Keratinocyte (primary cell): ENCODE results near the gene LRRIQ3. TPM values are rescaled to one million over a fixed set of nuclear protein-coding genes. Genes with fewer than 3 reads are reported as not detected.

Experiments
- DNase-seq: peaks from one replicate; pipeline ENCODE4 v3.0.0-alpha.2; 2011; ENCODE audit warnings: low read depth, missing footprints, low spot score
- FAIRE-seq: peaks from 2 replicates; lab custom pipeline; 2011; peaks lifted over from hg19 to GRCh38; lab: Jason Lieb, UNC
- H2AFZ ChIP-seq: 2 replicates; pipeline ENCODE4 v1.6.0; 2012; ENCODE audit warnings: low read length, control low read depth, inconsistent platforms; ENCODE audit not compliant: control insufficient read depth
- H3K27ac ChIP-seq: 2 replicates; pipeline ENCODE4 v1.5.1; 2011; ENCODE audit warnings: low read length; ENCODE audit not compliant: control insufficient read depth, insufficient read depth
- H3K27me3 ChIP-seq: 3 replicates; pipeline ENCODE4 v1.6.0; 2011; ENCODE audit warnings: low read length; ENCODE audit not compliant: control insufficient read depth, insufficient read depth; ENCODE audit errors: extremely low read depth
- H3K36me3 ChIP-seq, 2 experiments: 2 replicates in 1 of 2; 3 replicates in 1 of 2; pipeline ENCODE4 v1.5.1; 2011; ENCODE audit warnings: low read length in 2 of 2, mild to moderate bottlenecking in 1 of 2; ENCODE audit not compliant: control insufficient read depth in 2 of 2, insufficient read depth in 2 of 2; ENCODE audit errors: extremely low read depth in 1 of 2
- H3K4me1 ChIP-seq: 3 replicates; pipeline ENCODE4 v1.5.1; 2011; ENCODE audit warnings: low read length; ENCODE audit not compliant: control insufficient read depth, insufficient read depth; ENCODE audit errors: extremely low read depth
- H3K4me2 ChIP-seq: 3 replicates; pipeline ENCODE4 v1.6.0; 2011; ENCODE audit warnings: low read depth, low read length; ENCODE audit not compliant: control insufficient read depth, insufficient read depth; ENCODE audit errors: extremely low read depth
- H3K4me3 ChIP-seq, 3 experiments: fragments of 200-600 bp in 1 of 3; sonication (generic) in 1 of 3; 2 replicates in 2 of 3; 3 replicates in 1 of 3; pipeline ENCODE4 v1.5.1; 2011 to 2016; ENCODE audit warnings: low read length in 3 of 3, mild to moderate bottlenecking in 3 of 3, control low read depth in 2 of 3, inconsistent platforms in 1 of 3, low read depth in 1 of 3, mixed read lengths in 1 of 3, mixed run types in 1 of 3, moderate library complexity in 1 of 3; ENCODE audit not compliant: control insufficient read depth in 2 of 3, insufficient read depth in 2 of 3; ENCODE audit errors: extremely low read depth in 1 of 3
- H3K79me2 ChIP-seq: 2 replicates; pipeline ENCODE4 v1.6.0; 2012; ENCODE audit warnings: low read length; ENCODE audit not compliant: control insufficient read depth, insufficient read depth
- H3K9ac ChIP-seq: 3 replicates; pipeline ENCODE4 v1.6.0; 2011; ENCODE audit warnings: low read length; ENCODE audit not compliant: control insufficient read depth, insufficient read depth; ENCODE audit errors: extremely low read depth
- H3K9me1 ChIP-seq: 3 replicates; pipeline ENCODE4 v1.6.0; 2011; ENCODE audit warnings: low read length; ENCODE audit not compliant: control insufficient read depth, insufficient read depth; ENCODE audit errors: extremely low read depth
- H3K9me3 ChIP-seq: 2 replicates; pipeline ENCODE4 v1.5.1; 2012; ENCODE audit warnings: low read depth, low read length; ENCODE audit not compliant: control insufficient read depth
- H4K20me1 ChIP-seq: 3 replicates; pipeline ENCODE4 v1.6.0; 2011; ENCODE audit warnings: low read length; ENCODE audit not compliant: control insufficient read depth, insufficient read depth; ENCODE audit errors: extremely low read depth
- CTCF ChIP-seq, 3 experiments: IDR thresholded peaks in 1 of 3; conservative IDR thresholded peaks in 1 of 3; optimal IDR thresholded peaks in 1 of 3; 2 replicates in 2 of 3; 3 replicates in 1 of 3; pipeline versions ENCODE3 to v1.5.1; 2011; ENCODE audit warnings: low read length in 3 of 3, mild to moderate bottlenecking in 3 of 3, moderate library complexity in 2 of 3, control low read depth in 1 of 3, inconsistent platforms in 1 of 3; ENCODE audit not compliant: insufficient read depth in 2 of 3; ENCODE audit errors: extremely low read depth in 1 of 3
- EZH2 ChIP-seq: IDR thresholded peaks from one replicate; pipeline ENCODE4 v1.6.1; 2012; ENCODE audit warnings: inconsistent platforms, mild to moderate bottlenecking, low read length, moderate library complexity
- dilution Hi-C: fragments of 300-500 bp; cut with MboI; formaldehyde crosslinking; loops from one replicate; pipeline ENCODE4 v1.7.0; 2020; ENCODE audit warnings: low sequenced_read_pairs; ENCODE audit not compliant: extremely low pct_ligation_motif_present
- polyA plus RNA-seq, 5 experiments: library from polyadenylated mRNA; depleted of rRNA in 3 of 5; stranded (reverse) in 3 of 5; stranded (forward) in 1 of 5; unstranded in 1 of 5; fragments of >200 nt; gene quantifications; 1 replicate in 1 of 5; 2 replicates in 3 of 5; 3 replicates in 1 of 5; pipeline versions ENCODE4 v1.2.1 to v1.2.3, GENCODE V29; 2011 to 2012; ENCODE audit warnings: missing spikeins in 2 of 5, low read depth in 1 of 5, low replicate concordance in 1 of 5

LRRIQ3 gene
- polyA plus RNA-seq, 1 donor (not counting 4 experiments of a cell fraction or from before 2014, with no cell fraction given): 1.8 TPM

GRCh38 chr1:74011736-74012135 lies 186.2 kb downstream of the LRRIQ3 start:
- DNase-seq (no peak), FAIRE-seq (no peak)
- Histone ChIP-seq H3K9ac (no peak overlapping the region), H3K79me2 (no peaks in the 10 kb centered on the region), H2AFZ (no peak overlapping the region), H4K20me1 (no peaks in the 10 kb centered on the region), H3K4me1 (no peaks in the 10 kb centered on the region), H3K36me3 (no peaks in the 10 kb centered on the region), H3K27ac (no peak overlapping the region), H3K4me2 (no peak overlapping the region), H3K9me1 (no peaks in the 10 kb centered on the region), H3K4me3 (no peak overlapping the region), H3K27me3 (no peaks in the 10 kb centered on the region), H3K9me3 (no peaks in the 10 kb centered on the region)
- dilution Hi-C loops: no loop called here
- TF ChIP-seq CTCF (optimal IDR thresholded peaks at IDR 0.05 in 1 of 3, IDR thresholded peaks at IDR 0.05 in 1 of 3, conservative IDR thresholded peaks at IDR 0.05 in 1 of 3; ENCODE audit: extremely low read depth in 1 of 3, insufficient read depth in 2 of 3, low read length in 3 of 3) (no peak), EZH2 (no peak)

- no peaks in the 10 kb centered on the region for H3K36me3 ChIP-seq
- no peaks in the 10 kb centered on the region for H3K79me2 ChIP-seq
- no peak overlapping the region for H3K9ac ChIP-seq
- no peak overlapping the region for H3K4me3 ChIP-seq
- no peak overlapping the region for H3K4me2 ChIP-seq
- no peak overlapping the region for H3K27ac ChIP-seq
- H4K20me1 ChIP-seq: no peaks in the 10 kb centered on the region
- H2AFZ ChIP-seq: no peak overlapping the region
- DNase-seq (no peak), FAIRE-seq (no peak)
- TF ChIP-seq EZH2: no peak
- TF ChIP-seq CTCF (optimal IDR thresholded peaks at IDR 0.05 in 1 of 3, IDR thresholded peaks at IDR 0.05 in 1 of 3, conservative IDR thresholded peaks at IDR 0.05 in 1 of 3; ENCODE audit: extremely low read depth in 1 of 3, insufficient read depth in 2 of 3, low read length in 3 of 3): no peak
- dilution Hi-C loops: no loop called here
- no peaks in the 10 kb centered on the region for H3K9me3 ChIP-seq
- H3K4me1 ChIP-seq: no peaks in the 10 kb centered on the region
- no peaks in the 10 kb centered on the region for H3K27me3 ChIP-seq
- no peaks in the 10 kb centered on the region for H3K9me1 ChIP-seq
These were observed 187.8 kb downstream of the LRRIQ3 start for GRCh38 chr1:74010206-74010605.
